GM12873 (cell line): ENCODE results near the gene LCN10.

ENCODE experiments used
- TF ChIP-seq, protein P1 (sequence below): IDR thresholded peaks from 2 replicates; pipeline ENCODE4 v1.5.1; 2012; ENCODE audit warnings: low read depth, mild to moderate bottlenecking, moderate library complexity, low read length, control low read depth; ENCODE audit not compliant: insufficient read depth; ENCODE audit errors: missing control alignments

Gene LCN10

GRCh38 chr9:136784997-136785361 is 42.2 kb upstream of the LCN10 start:
- TF ChIP-seq, protein P1, sequence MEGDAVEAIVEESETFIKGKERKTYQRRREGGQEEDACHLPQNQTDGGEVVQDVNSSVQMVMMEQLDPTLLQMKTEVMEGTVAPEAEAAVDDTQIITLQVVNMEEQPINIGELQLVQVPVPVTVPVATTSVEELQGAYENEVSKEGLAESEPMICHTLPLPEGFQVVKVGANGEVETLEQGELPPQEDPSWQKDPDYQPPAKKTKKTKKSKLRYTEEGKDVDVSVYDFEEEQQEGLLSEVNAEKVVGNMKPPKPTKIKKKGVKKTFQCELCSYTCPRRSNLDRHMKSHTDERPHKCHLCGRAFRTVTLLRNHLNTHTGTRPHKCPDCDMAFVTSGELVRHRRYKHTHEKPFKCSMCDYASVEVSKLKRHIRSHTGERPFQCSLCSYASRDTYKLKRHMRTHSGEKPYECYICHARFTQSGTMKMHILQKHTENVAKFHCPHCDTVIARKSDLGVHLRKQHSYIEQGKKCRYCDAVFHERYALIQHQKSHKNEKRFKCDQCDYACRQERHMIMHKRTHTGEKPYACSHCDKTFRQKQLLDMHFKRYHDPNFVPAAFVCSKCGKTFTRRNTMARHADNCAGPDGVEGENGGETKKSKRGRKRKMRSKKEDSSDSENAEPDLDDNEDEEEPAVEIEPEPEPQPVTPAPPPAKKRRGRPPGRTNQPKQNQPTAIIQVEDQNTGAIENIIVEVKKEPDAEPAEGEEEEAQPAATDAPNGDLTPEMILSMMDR, result no peak

DNA sequence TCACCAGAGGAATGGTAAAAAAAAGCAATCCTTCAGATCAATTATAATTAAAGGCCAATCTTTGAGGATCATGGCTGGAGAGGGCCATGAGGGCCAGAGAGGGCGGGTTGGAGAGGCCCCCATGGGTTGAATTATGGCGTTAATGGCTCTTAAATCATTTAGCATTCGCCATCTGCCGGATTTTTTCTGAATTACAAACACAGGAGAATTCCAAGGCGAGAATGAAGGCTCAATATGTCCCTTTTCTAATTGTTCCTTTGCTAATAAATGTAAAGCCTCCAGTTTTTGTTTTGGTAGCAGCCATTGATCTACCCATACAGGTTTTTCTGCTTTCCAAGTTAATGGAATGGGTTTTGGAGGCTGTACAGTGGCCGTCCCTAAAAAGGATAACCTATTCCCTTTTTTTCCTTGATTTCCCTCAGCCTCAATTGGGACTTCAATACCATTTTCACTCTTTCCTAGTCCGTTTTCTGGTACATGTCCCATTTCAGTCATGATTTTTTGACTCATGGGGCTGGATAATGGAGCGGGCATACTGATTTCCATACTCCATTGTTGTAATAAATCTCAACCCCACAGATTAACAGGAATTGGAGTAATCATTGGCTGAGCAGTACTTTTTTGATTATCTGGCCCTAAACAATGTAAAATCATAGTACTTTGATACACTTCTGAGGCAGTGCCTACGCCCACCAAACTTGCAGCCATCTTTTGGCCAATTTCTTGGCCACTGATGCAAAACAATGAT is 41.7 kb upstream of the LCN10 start:
- TF ChIP-seq, protein P1, result peak; percentile 40

DNA sequence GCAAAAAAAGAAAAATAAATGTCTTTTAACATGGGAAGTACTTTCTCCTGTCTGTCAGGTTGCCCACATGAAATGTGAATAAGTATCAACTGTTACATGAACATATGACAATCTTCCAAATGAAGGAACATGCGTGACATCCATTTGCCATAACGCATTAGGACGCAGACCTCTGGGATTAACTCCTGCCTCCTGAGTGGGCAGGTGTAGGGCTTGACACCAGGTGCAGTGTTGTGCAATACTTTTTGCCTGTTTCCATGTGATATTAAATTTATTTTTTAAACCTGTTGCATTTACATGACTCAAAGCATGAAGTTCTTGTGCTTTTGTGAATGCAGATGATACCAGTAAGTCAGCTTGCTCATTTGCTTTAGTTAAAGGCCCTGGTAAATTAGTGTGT is 39.7 kb upstream of the LCN10 start:
- TF ChIP-seq, protein P1, result no peak

DNA sequence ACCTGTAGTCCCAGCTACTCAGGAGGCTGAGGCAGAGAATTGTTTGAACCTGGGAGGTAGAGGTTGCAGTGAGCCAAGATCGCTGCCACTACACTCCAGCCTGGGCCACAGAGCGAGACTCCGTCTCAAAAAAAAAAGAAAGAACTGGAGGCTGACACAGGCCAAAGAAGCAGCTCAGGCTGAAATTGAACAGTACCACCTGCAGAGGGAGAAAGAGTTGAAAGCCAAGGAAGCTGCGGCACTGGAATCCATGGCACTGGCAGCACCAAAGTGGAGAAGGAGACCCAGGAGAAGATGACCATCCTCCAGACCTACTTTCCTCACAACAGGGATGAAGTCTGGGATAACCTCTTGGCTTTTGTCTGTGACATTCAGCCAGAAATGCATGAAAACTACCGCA is 37.1 kb upstream of the LCN10 start:
- TF ChIP-seq, protein P1, result no peak

DNA sequence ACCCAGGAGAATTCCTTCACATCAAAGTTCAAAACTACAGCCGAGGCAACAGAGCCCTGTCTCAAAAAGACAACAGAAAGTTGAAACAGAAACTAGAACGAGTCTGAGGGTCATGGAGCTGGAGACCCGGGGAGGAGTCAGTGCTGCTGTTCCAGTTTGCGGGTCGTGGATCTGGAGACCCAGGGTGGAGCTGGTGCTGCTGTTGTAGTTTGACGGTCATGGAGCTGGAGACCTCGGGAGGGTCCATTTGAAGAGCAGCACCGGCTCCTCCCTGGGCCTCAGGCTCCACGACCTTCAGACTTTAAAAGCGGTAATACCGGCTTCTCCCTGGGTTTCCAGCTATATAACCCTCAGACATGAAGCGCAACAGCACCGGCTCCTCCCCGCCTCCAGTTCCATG is 34.6 kb upstream of the LCN10 start:
- TF ChIP-seq, protein P1, result no peak

- TF ChIP-seq, protein P1, result no peak
These were observed 34.2 kb upstream of the LCN10 start for GRCh38 chr9:136776947-136777346.

DNA sequence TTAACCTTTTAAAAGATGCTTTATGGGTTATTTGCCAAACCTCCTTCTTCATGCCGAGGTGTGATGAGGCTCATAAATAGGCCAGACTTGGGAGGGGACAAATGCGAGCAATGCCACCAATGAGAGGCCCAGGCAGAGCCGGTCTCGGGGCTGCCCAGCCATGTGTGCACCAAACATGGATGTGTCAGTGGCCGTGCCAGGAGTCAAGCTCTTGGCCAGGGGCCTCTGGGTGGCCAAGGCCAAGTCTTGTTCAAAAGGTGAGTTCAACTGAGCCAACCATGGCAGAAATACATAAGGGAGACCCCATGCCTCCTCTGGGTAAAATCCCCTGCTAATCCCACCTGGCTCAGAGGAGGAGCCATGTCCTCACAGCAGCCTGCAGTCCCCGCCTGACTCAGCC is 32.5 kb upstream of the LCN10 start:
- TF ChIP-seq, protein P1, result no peak
